Medulla oblongata (tissue), 1 donor: ENCODE results near the gene C19orf85.

Experiments
- DNase-seq: peaks from one replicate; pipeline ENCODE4 v3.0.0-alpha.2; 2015; ENCODE audit errors: extremely low spot score

The C19orf85 gene

DNA sequence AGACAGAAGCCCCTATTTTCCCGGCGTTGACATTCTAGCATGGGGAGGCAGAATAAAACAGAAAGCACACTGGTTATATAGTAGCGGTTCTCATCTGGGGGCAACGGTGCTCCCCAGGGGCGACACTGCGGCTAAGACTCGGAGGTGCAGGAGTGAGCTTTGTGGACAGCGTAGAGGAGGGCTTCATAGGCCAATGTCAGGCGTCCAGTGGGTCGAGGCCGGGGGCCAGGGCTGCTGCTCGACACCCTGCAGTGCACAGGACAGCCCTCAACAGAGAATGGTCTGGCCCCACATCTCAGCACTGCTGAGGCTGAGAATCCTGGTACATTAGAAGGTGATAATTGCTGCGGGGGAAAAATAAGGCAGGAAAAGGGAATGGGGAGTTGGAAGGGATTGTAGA is 13.4 kb upstream of the C19orf85 start:
- no peak for DNase-seq

DNA sequence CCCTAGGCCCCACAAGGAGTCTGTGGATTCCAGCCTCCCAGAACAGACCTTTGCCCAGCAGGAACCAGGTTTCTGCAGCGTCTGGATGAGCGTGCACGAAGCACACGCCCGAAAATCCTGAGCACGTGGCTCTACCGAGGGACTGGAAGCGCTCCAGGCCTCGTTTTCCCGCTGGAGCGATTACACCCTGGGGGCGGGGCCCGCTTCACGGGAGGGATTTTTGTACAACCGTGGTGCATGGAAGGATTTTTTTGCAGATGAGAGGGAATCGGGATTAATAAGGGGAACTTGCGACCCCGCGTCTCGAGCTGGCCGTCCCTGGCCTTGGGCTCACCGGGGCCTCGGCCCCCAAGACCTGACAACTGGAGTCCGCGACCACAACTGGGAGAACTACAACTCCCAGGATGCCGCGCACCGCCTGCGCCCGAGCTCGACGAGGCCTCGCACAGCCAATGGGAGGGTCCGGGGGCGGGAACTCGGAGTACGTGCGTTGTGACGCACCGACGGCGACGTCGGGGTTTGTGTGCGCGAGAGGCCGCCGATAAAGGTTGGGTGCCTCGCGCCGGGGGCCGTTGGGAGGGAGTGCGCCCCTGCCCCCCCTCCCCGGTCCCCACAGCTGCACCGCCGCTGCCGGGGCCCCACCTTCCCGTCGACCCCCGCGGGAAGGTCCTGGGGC is 11.7 kb upstream of the C19orf85 start, which contains the start of gene ZNF628:
Gene ZNF628, plus strand, starts transcription at position 518 of the 676 bp plus-strand sequence. CDS start 3,294 bp downstream, outside the sequence.
- peak; percentile 99 for DNase-seq

DNA sequence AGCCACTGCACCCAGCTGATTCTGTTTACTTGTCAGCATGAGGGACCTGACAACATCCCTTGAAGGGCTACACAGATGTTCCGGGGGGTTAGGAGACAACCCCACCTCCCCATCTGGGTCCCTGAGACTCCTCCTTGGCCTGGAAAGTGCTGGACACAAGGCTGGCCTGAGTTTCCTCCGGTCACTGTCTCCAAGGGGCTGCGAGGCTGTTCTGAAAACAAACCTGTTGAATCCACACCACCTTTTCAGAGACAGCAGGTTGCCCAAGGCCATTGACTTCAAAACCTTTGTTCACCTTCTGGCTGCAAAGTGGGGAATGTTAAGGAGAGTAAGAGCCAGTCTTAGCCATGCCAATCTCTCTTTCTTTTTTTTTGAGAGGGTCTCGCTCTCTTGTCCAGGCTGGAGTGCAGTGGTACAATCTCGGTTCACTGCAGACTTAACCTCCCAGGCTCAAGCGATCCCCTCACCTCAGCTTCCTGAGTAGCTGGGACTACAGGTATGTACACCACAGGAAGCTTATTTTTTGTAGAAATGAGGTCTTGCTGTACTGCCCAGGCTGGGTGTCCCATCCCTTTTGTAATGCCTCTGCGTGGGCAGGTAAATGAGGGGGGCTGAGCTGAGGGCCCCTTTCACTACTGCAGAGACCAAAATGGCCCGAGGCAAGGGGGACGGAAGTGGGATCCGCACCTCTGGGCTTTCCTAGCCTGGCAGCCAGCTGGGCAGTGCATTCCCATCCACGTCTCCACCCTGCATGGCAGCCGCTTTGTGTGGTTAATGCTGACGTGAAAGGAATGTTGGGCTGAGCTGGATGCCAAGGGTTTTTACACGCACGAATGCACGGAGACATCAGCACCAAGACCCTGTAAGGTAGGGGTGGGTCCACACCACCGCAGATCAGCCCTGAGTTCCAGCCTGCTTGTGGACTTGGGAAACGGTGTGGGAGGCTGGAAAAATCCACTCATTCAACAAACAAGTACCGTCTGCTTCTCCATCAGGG is 10.0 kb upstream of the C19orf85 start:
- DNase-seq, result no peak

DNA sequence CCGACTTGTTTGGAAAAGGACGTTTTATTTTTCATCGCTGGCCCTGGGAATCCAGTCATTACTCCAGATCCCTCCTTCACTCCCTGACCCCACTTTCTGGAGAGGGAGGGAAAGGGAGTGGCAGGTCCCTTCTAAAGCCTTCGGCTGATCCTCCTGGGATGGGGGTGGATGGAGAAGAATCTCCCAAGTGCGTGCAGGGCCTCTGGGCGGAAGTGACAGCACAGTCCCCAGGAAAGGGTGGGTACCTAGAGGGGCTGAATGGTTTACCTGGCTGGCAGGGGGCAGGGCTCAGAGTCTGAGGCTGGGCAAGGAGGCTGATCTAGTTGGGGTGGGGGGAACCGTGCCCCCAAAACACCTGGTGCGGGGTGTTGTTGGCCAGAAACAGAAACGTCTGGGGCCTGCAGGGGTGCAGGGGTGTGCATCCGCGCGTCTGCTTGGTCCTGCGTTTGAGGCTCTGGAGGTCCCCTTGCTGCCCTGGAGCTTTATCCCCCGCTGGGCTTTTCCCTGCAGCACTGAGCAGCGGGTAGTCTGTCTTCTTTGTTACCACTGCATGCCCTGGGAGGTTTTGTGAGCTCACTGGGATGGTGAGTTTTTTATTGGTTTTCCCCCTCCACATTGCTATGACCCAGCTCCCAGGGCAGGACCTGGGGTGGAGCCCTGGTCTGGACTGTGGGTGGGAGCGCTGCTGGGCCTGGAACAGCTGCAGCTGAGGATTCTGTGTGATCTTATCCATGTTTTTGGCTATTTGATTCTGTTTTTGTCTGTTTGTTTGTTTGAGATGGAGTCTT is 8.9 kb upstream of the C19orf85 start:
- no peak for DNase-seq

DNA sequence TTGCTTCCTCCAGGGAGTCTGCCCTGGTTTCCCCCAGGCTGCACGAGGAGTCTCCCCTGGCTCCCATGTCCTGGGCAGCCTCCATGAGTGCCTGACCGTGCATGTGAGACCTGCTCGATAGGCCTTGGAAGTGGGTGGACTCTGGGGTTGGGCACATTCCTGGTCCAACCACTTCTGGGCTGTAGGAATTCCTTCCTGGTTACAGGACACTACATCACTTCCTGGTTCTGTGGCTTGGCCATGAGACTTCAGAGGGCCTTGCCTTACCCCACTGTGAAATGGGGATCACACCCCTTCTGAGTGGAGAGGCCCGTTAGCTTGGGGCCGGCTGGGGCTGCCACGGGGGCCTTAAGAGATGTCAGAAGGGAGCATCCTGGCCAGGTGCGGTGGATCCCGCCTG is 7.9 kb upstream of the C19orf85 start:
- no peak for DNase-seq

DNA sequence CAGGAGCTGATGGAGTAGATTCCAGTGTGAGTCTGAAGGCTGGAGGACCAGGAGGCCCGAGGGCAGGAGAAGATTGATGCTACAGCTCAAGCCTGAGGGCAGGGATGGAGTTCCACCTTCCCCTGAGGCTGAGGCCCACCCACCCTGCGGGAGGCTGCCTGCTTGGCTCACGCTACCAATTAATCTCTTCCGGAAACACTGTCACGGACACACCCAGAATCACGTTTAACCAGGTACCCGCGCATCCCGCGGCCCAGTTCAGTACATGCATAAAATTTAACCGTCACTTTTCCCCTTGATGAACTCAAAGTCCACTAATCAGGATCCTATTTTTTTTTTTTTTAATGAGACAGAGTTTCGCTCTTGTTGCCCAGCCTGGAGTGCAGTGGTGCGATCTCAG is 6.7 kb upstream of the C19orf85 start:
- no peak for DNase-seq

DNA sequence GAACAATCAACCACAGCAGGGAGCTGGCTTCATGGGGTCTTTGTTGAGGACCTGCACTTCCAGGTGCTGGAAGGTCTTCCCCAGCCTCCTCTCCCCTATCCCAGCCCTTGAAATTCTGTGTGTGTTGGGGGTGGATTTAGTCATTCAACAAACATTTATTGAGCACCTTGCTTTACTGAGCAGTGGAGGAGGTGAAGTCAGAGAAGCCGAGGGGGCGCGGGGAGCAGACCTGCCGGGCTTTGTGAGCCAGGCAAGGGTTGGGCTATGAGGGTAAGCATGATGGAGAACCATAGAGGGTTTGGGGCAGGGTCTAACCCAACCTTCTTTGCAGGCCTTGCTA is 3.5 kb upstream of the C19orf85 start:
- DNase-seq, result no peak

DNA sequence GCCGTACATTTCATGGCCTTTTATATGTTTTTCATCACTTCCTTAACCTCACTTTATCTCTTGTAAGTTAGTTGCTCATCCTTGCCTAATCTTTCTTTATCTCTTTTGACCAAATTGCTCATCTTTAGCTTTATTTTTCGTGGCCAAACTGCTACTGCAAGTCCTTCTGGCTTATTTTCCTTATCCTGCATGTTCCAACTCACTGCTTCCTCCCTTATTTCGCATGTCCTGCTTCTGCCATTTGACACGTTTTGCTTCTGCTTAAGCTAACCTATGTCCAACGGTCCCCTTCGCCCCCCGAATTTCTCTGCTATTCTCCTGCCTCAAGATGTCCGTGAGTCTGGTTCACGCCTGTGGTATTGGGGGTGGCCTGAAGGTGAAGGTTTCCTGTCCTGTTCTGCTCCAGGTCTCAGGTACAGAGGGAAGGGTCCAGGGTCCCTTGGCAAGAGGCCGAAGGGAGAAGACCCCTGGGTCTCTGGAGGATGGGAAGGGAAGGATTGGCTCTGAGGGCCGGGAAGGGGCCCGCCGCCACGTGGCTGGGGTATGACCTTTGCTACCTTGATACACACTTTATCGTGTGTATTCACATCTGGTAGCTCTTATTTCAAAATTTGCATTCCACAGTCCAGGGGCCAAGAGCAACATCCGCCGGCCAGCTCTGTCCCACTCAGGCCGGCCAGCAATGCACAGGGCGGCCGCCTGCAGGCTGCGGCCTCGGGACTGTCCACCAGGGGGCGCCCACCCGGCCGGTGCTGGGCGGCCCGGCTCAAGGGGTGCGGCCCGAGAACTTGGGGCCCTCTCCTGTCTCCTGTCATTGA is 2.9 kb upstream of the C19orf85 start:
- DNase-seq, result peak; percentile 57

DNA sequence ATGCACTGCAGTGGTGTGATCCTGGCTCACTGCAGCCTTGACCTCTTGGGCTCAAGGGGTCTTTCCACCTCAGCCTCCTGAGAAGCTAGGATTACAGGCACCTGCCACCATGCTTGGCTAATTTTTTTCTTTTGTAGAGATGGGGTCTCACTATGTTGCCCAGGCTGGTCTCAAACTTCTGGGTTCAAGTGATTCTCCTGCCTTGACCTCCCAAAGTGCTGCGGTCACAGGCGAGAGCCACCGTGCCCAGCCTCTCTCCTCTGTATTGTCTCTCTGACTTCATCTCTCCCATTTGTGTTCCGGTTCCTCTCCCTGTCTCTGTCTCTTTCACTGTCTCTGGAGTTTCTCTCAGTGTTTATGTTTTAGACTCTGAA is 1.7 kb upstream of the C19orf85 start:
- DNase-seq, result no peak

DNA sequence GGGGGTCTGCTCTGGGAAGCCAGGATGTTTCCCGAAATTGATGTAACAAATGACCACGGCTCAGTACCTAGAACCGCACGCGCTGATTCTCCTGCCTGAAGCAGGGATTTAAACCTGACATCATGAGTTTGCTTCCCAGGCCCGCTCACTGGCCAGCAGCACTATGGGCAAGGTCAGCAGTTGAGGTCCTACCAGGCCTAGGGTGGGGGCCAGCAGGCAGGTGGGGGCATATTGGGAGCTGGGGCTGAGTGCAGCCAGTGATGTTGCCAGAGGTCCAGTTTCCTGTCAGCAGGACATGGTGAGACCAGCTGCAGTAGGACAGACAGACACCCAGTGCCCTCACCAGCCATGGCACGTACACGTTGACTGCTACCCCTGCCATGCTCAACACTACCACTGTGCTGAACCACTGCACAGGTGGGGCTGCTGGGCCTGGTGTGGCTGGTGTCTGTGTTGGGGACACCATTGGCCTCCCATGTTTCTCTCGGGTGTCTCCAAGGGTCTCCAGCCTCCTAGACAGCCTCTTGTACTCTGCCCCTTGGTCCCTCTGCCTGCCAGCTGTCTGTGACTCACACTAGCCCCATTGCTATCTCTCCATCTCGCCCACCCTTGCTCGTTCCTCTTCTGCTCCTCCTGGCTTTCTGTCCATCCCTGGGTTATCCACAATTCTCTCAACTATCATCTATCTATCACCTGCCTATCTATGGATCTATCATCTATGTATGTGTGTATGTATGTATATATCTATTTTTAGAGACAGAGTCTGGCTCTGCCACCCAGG is 1.1 kb upstream of the C19orf85 start:
- DNase-seq, result no peak

DNA sequence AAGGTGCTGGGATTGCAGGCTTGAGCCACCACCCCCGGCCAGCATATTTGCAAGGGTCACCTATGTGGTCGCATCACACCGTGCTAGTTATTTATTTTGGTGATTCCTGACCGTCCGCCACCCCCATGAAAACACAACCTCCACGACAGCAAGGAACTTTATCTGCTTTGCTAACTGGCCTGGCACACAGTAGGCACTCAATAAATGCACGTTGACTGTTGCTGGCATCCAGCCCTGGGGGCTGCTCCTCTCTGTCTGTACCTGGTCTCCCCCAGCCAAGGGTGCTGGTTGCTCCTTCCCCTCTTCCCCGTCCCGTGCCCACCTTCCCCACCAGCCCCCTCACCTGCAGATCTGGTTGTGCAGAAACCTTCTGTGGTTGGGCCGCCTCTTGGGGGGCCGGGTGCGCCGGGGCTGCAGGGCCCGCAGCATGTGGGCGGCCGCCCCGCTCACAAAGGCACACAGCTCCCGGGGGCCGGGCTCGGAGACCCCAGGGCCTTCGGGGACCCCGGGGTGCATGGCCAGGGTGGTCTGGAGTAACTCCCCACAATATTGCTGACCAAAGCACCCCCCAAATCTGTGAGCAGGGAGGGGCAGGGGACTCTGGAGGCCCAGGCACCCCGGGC is 401 bp downstream of the C19orf85 start:
- no peak for DNase-seq

DNA sequence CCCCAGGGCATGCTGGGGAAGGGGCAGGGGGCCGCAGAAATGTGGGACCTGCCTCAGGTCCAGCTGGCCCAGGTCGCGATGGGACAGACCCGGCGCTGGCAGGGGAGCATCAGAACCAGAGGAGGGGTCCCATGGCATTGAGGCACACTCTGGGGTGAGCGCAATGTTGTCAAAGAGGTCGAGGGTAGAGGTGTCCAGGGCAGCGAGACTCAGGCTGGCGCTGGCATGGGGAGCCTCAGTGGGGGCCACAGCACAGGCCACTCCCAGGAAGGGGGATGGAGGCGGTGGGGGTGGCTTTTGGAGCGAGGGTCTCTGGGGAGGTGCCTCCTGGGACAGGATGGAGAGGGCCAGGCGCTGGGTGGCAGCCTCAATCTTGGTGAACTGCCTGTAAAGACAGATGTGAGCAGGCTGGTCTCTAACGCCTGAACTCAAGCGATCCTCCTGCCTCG is 944 bp downstream of the C19orf85 start:
- DNase-seq, result no peak

DNA sequence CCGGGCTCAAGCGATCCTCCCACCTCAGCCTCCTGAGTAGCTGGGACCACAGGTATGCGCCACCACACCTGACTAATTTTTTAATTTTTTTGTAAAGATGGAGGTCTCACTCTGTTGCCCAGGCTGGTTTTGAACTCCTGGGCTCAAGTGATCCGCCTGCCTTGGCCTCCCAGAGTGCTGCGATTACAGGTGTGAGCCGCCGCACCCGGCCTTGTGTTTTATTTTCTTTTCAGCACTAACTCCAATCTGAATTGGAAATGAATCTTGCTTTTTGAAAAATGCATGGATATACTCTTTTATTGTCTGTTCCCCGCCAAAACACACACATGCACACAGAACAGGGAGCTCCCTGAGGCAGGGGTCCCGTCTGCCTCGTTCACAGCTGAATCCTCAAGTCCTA is 1.8 kb downstream of the C19orf85 start:
- no peak for DNase-seq

DNA sequence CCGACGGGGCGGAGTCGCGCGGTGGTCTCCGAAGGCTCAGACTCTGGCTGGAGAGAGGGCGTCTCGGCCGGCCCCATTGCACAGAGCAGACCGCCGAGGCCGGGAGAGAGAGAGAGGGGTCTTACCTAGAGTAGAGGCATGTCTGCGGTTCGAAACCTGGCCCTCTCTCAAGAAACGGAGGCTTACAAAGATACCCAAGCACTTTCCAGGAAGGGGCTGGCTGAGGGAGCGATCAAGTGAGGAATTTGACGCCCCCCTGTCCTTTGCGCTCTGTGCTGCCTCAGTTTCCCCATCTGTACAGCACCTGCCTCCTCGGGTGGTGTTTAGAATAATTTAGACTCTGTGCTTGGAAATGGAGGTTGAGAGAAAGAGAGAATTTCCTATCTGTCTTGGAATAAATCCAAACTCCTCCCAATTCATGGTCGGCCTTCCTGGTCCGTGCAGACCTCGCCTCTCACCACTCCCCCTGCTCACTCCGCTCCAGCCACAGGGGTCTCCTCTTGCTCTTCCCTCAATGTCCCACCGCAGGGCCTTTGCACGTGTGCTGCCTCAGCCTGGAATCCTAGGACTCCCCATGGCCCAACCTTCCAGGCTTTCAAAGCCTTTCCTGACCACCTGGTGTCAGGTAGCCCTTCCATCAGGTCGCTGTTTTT is 2.5 kb downstream of the C19orf85 start:
- DNase-seq, result no peak

DNA sequence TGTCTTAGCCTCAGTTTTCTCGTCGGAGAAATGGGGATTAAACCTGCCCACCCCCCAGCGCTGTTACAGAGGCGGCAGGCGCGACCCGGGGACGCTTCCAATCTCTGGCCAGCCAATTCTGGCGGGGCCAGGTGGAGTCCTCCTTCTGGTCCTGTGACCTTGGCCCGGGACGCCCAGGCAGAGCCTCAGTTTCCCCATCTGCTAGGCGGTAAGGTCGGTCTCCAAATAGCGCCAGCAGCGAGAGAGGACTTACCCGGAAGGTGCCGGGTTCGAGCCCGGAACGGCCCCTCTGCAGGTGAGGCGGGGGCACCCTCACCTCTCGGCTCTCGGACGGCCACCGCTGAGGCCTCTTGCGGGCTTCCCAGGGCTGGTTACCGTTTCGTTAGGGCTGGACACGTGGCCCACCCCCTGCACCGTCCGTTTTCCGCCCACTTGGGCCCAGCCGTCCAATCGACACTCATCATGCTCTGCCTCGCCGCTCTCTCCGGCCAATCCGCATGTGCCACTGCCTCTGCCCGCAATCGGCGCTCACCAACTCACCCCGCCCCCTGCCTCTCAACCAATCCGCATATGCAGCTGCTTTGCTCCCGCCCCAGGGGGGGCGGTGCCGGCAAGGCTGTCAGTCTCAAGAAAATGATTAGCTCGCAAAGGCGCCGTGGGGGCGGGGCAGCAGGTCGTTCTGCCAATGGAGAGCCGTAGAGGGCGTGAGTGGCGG is 3.1 kb downstream of the C19orf85 start, which contains the start of gene ISOC2:
Gene ISOC2, minus strand, starts transcription at position 384 of the 715 bp plus-strand sequence. CDS start 5,156 bp downstream, outside the sequence.
- peak; percentile 100 for DNase-seq

DNA sequence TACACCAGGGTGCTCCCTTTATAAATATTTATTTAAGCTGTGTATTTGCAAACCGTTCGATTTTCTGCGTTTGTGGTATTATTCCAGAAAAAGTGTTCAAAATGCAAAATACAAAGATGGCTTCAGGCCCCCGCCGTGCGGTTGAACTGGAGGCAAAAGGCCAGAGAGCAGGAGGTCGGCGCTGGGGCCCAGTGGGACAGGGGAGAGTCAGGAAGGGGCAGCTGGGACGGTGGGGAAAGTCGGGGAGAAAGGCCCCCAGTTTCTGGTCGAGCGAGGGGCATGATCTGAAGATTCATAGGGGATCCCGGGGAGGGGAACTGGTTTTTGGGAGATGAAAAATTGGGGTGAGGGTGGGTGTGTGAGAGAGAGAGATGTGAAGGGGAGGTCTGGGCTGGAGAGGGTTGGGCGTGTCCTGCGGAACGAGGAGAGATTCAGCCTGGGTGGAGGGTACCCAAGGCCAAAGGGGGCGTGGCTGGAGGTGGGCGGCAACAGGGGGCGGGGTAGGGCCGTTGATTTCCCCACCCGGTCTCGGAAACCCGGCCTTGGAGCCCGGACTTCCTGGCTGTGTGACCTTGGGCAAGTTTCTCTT is 3.8 kb downstream of the C19orf85 start:
- DNase-seq, result peak; percentile 54

DNA sequence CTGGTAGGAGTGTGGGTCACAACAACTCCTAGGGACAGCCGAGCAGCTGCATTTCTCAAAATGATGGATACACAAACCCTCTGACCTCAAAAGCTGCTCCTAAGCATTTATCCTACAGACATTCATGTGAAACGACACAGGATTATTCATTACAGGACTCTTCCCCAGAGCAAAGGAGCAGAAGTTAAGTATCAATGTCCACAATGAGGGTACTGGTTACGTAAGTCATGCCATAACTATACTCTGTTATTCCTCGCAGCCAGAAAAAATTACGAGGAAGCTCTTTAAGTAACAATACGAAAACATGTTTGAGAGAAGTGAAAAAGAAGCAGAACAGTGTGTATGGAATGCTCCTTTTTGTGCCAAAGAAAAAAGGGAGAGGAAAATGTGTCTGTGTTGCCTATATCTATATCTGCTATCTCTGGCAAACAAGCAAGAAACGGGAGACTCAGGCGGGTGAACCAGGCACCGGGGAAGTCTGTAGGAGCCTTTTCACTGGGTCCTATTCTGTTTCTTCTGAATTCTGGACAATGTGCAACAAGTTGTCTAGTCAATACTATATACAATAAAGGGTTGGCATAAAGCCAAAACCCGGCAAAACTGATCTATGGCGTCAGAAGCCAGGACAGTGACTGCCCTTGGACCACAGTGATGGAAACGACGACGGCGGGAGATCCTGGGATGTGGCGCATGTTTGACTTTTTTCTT is 4.4 kb downstream of the C19orf85 start:
- no peak for DNase-seq

DNA sequence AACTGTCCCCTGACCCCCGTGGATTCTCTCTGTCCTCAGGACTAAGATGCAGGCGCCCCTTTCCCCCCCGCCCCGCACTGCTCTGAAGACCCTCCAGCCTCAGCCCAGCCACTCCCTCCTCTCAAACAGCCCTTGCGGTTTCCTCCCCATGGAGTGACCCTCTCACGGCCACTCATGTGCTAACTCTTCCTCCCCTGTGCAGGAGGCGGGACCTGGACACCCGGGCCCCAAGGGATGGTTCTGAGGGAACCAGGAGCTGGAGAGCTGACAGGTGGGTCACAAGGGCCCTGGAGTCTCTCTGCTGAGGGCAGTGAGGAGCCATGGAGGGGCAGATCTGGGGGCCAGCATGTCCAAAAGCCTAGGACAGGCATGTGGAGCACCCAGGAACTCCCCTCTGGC is 5.0 kb downstream of the C19orf85 start:
- DNase-seq, result no peak
